Forelimb muscle (tissue), 1 donor: ENCODE measurements around the gene ARSB. TPM values are rescaled to one million over a fixed set of nuclear protein-coding genes. Genes with fewer than 3 reads are reported as not detected.
"Not testable (repeated sequence)": the region's sequence is repeated elsewhere in the genome, so short reads cannot be mapped to it uniquely, and the experiment has no call there.

Experiments
- DNase-seq: peaks from one replicate; pipeline ENCODE4 v3.0.0-alpha.2; 2013; ENCODE audit warnings: low read depth
- polyA plus RNA-seq: library from polyadenylated mRNA; unstranded; fragments of 120-200 nt; gene quantifications from one replicate; pipeline ENCODE4 v1.2.1, GENCODE V29; 2013; ENCODE audit not compliant: insufficient read length

Gene ARSB
- polyA plus RNA-seq, 1 donor, result 18.4 TPM

GRCh38 chr5:78903861-78904260 is 81.2 kb downstream of the ARSB start:
- DNase-seq, result no peak

GRCh38 chr5:78903353-78903752 is 81.8 kb downstream of the ARSB start:
- no peak for DNase-seq

GRCh38 chr5:78899922-78900362 is 85.2 kb downstream of the ARSB start:
- DNase-seq, result no peak

GRCh38 chr5:78896132-78896531 is 89.0 kb downstream of the ARSB start:
- no peak for DNase-seq

GRCh38 chr5:78895616-78896015 is 89.5 kb downstream of the ARSB start:
- no peak for DNase-seq

- DNase-seq, result no peak
Measured at GRCh38 chr5:78893940-78894677, 91.0 kb downstream of the ARSB start.

GRCh38 chr5:78890667-78891379 is 94.3 kb downstream of the ARSB start:
- DNase-seq, result no peak

GRCh38 chr5:78889369-78890140 is 95.6 kb downstream of the ARSB start:
- DNase-seq, result no peak

GRCh38 chr5:78888580-78889368 is 96.3 kb downstream of the ARSB start:
- no peak for DNase-seq

- no peak for DNase-seq
Measured at GRCh38 chr5:78887384-78888118, 97.6 kb downstream of the ARSB start.

GRCh38 chr5:78886341-78887230 is 98.5 kb downstream of the ARSB start:
- no peak for DNase-seq

GRCh38 chr5:78881884-78882283 is 103.2 kb downstream of the ARSB start:
- DNase-seq, result no peak

GRCh38 chr5:78879516-78879915 is 105.6 kb downstream of the ARSB start:
- DNase-seq, result no peak

- not testable (repeated sequence) for DNase-seq
Measured at GRCh38 chr5:78866076-78866475, 119.0 kb downstream of the ARSB start.

GRCh38 chr5:78858364-78858763 is 126.7 kb downstream of the ARSB start:
- no peak for DNase-seq

- no peak for DNase-seq
Measured at GRCh38 chr5:78855026-78855425, 130.1 kb downstream of the ARSB start.

GRCh38 chr5:78851891-78852290 is 133.2 kb downstream of the ARSB start:
- DNase-seq, result not testable (repeated sequence)

- DNase-seq, result no peak
Measured at GRCh38 chr5:78845470-78845869, 139.6 kb downstream of the ARSB start.

GRCh38 chr5:78843436-78843835 is 141.7 kb downstream of the ARSB start:
- DNase-seq, result no peak

GRCh38 chr5:78841767-78842166 is 143.3 kb downstream of the ARSB start:
- no peak for DNase-seq
